Left colon (tissue), 2 donors: ENCODE results near the gene CATSPERZ. TPM values are rescaled to one million over a fixed set of nuclear protein-coding genes. Genes with fewer than 3 reads are reported as not detected.
"Not testable (repeated sequence)": the region's sequence is repeated elsewhere in the genome, so short reads cannot be mapped to it uniquely, and the experiment has no call there.

Source experiments
- ATAC-seq: fragments of 200-7000 bp; cut with Tn5 transposase; one replicate; pipeline ENCODE4 v1.9.1; 2020; ENCODE audit warnings: mild to moderate bottlenecking, moderate library complexity
- DNase-seq, 2 donors: peaks; one replicate each; pipeline ENCODE4 v3.0.0-alpha.2; 2020
- intact Hi-C, 2 donors: fragments of 100-400 bp; cut with DNase I in 1 of 2; cut with micrococcal nuclease in 1 of 2; formaldehyde crosslinking; loops; one replicate each; pipeline versions ENCODE4 v1.11.2 to v1.14.0; 2022; cut with DNase I, micrococcal nuclease
- total RNA-seq, 2 donors: library from RNA; stranded (reverse); fragmentation: NEBNext Ultra II Directional; extraction: Animal tissue kit (Norgen Biotek cat#: 25700); gene quantifications; one replicate each; pipeline ENCODE4 v1.2.1, GENCODE V29; 2021
- donor health status: DM: no; HTN: no; CAD: no.
- donor health status: DM: yes; HTN: yes; CAD: no.

The CATSPERZ gene
- total RNA-seq, 2 donors from 2014 or later, result 0.43 to 0.98 TPM

GRCh38 chr11:64296236-64296635, 3.9 kb upstream of the CATSPERZ start:
- no peak for ATAC-seq

GRCh38 chr11:64296830-64297698, 3.1 kb upstream of the CATSPERZ start:
- intact Hi-C loops, result no loop called here
- no peak for ATAC-seq
- DNase-seq, result no peak

More at GRCh38 chr11:64296236-64296635, 3.9 kb upstream of the CATSPERZ start:
- intact Hi-C loops, result no loop called here
- no peak for DNase-seq

GRCh38 chr11:64297699-64298358, 2.3 kb upstream of the CATSPERZ start:
- ATAC-seq, result peak; percentile 15
- peak in 1 of 2 donors; percentile 54 for DNase-seq
- intact Hi-C loops, result no loop called here

GRCh38 chr11:64298966-64299846, 952 bp upstream of the CATSPERZ start:
- ATAC-seq, result peak; percentile 32
- intact Hi-C loops, result no loop called here
- peak in 1 of 2 donors; percentile 67 for DNase-seq

- DNase-seq, result no peak
- no peak for ATAC-seq
- intact Hi-C loops, result loop anchor here in 1 of 2 donors (10.0 kb wide), 1 partner anchor 99 kb away; the partner anchor contains the start of gene FERMT3
Observed at GRCh38 chr11:64303109-64304031, 3.2 kb downstream of the CATSPERZ start.

GRCh38 chr11:64304032-64304315, 3.8 kb downstream of the CATSPERZ start:
- ATAC-seq, result no peak
- intact Hi-C loops, result loop anchor here in 1 of 2 donors (10.0 kb wide), 1 partner anchor 99 kb away; the partner anchor contains the start of gene FERMT3
- no peak for DNase-seq

- ATAC-seq (peak; percentile 39), DNase-seq (peak; percentile 94 to 100)
- intact Hi-C loops, result loop anchor here in 1 of 2 donors (10.0 kb wide), 1 partner anchor 100 kb away; the partner anchor contains the start of gene FERMT3
Observed at GRCh38 chr11:64304316-64305072, 4.3 kb downstream of the CATSPERZ start.

GRCh38 chr11:64305075-64305690, 5.0 kb downstream of the CATSPERZ start, which contains the start of gene ESRRA:
Gene ESRRA (plus strand): TSS chr11:64305524. CDS start chr11:64307180, 1,656 bp downstream.
- intact Hi-C loops, result loop anchor here in 1 of 2 donors (10.0 kb wide), 1 partner anchor 100 kb away; the partner anchor contains the start of gene FERMT3
- peak; percentile 71 for ATAC-seq
- peak; percentile 99 to 100 for DNase-seq

- intact Hi-C loops, result loop anchor here in 1 of 2 donors (10.0 kb wide), 1 partner anchor 101 kb away; the partner anchor contains the start of gene FERMT3
- ATAC-seq (peak; percentile 50), DNase-seq (peak; percentile 88 to 90)
Observed at GRCh38 chr11:64305691-64306562, 5.8 kb downstream of the CATSPERZ start.

GRCh38 chr11:64306563-64306875, 6.4 kb downstream of the CATSPERZ start:
- intact Hi-C loops, result loop anchor here in 1 of 2 donors (10.0 kb wide), 1 partner anchor 102 kb away; the partner anchor contains the start of gene FERMT3
- ATAC-seq (no peak), DNase-seq (no peak)

- intact Hi-C loops, result loop anchor here in 1 of 2 donors (10.0 kb wide), 1 partner anchor 102 kb away; the partner anchor contains the start of gene FERMT3
- ATAC-seq, result peak; percentile 8
- DNase-seq, result peak; percentile 53 to 74
Observed at GRCh38 chr11:64306876-64307622, 6.9 kb downstream of the CATSPERZ start.

- intact Hi-C loops, result loop anchor here in 1 of 2 donors (10.0 kb wide), 1 partner anchor 103 kb away; the partner anchor contains the start of gene FERMT3
- DNase-seq, ATAC-seq: not testable (repeated sequence)
Observed at GRCh38 chr11:64307795-64308194, 7.6 kb downstream of the CATSPERZ start.

GRCh38 chr11:64312947-64313346, 12.8 kb downstream of the CATSPERZ start:
- ATAC-seq (no peak), DNase-seq (no peak)
- intact Hi-C loops, result no loop called here

GRCh38 chr11:64313491-64314145, 13.5 kb downstream of the CATSPERZ start:
- ATAC-seq (no peak), DNase-seq (no peak)
- intact Hi-C loops, result no loop called here
